Measurements from ENCODE around the gene SIPA1L3.

Gene SIPA1L3

GRCh38 chr19:37876032-37876431 lies 31.0 kb upstream of the SIPA1L3 start:
- CTCF ChIA-PET, result no interaction called here
- POLR2A ChIA-PET (ENCODE audit: low non-redundant PET), result no interaction called here
- DNase-seq (ENCODE audit: low spot score), result no peak
- no peak for TF ChIP-seq CTCF (conservative IDR thresholded peaks at IDR 0.05; ENCODE audit: low read depth)
- H3K27ac ChIP-seq, result no peak overlapping the region

GRCh38 chr19:37877147-37877546 lies 29.9 kb upstream of the SIPA1L3 start:
- ChIA-PET CTCF (no interaction called here), POLR2A (ENCODE audit: low non-redundant PET) (no interaction called here)
- DNase-seq (ENCODE audit: low spot score), result no peak
- H3K27ac ChIP-seq, result no peak overlapping the region
- no peak for TF ChIP-seq CTCF (conservative IDR thresholded peaks at IDR 0.05; ENCODE audit: low read depth)

- ChIA-PET CTCF (interaction anchor here (0.8 kb wide), 1 partner anchor 640 kb away, joined by 3 read pairs; no protein-coding TSS in a partner anchor), POLR2A (ENCODE audit: low non-redundant PET) (no interaction called here)
- DNase-seq (ENCODE audit: low spot score), result no peak
- H3K27ac ChIP-seq, result no peak overlapping the region
- no peak for TF ChIP-seq CTCF (conservative IDR thresholded peaks at IDR 0.05; ENCODE audit: low read depth)
Observed at GRCh38 chr19:37885392-37885791, 21.6 kb upstream of the SIPA1L3 start.

GRCh38 chr19:37886571-37886970 lies 20.4 kb upstream of the SIPA1L3 start:
- no peak for TF ChIP-seq CTCF (conservative IDR thresholded peaks at IDR 0.05; ENCODE audit: low read depth)
- ChIA-PET POLR2A (ENCODE audit: low non-redundant PET) (no interaction called here), CTCF (no interaction called here)
- no peak overlapping the region for H3K27ac ChIP-seq
- DNase-seq (ENCODE audit: low spot score), result no peak

- DNase-seq (ENCODE audit: low spot score), result no peak
- POLR2A ChIA-PET (ENCODE audit: low non-redundant PET), result interaction anchor here (0.6 kb wide), 1 partner anchor 1154 kb away, joined by 3 read pairs; no protein-coding TSS in a partner anchor
- CTCF ChIA-PET, result interaction anchor here (1.8 kb wide), 1 partner anchor 9 kb away, joined by 5 read pairs; no protein-coding TSS in a partner anchor
- H3K27ac ChIP-seq, result no peak overlapping the region
- no peak for TF ChIP-seq CTCF (conservative IDR thresholded peaks at IDR 0.05; ENCODE audit: low read depth)
Observed at GRCh38 chr19:37893845-37894575, 13.0 kb upstream of the SIPA1L3 start.

GRCh38 chr19:37896180-37896579 lies 10.8 kb upstream of the SIPA1L3 start:
- CTCF ChIA-PET, result no interaction called here
- TF ChIP-seq CTCF (conservative IDR thresholded peaks at IDR 0.05; ENCODE audit: low read depth), result no peak
- POLR2A ChIA-PET (ENCODE audit: low non-redundant PET), result no interaction called here
- no peak for DNase-seq (ENCODE audit: low spot score)
- H3K27ac ChIP-seq, result no peak overlapping the region

Data from RWPE1 (cell line).